ENCODE results near the gene TMEM120B. TPM values are rescaled to one million over a fixed set of nuclear protein-coding genes. Genes with fewer than 3 reads are reported as not detected.

The TMEM120B gene
- polyA plus RNA-seq, 1 donor from 2014 or later: 2.7 TPM

GRCh38 chr12:121822393-121823100, 110.0 kb downstream of the TMEM120B start:
- H3K36me3 Mint-ChIP-seq: peaks cover 3% of the 10 kb centered on the region
- no peak overlapping the region for H3K4me3 Mint-ChIP-seq
- H3K4me1 Mint-ChIP-seq: peaks cover 0 to 1% (median 0%) of the 10 kb centered on the region in 3 donors
- H3K27ac Mint-ChIP-seq: no peak overlapping the region
- no peaks in the 10 kb centered on the region for H3K9me3 Mint-ChIP-seq
- no peaks in the 10 kb centered on the region for H3K27me3 Mint-ChIP-seq

- peaks cover 3% of the 10 kb centered on the region for H3K36me3 Mint-ChIP-seq
Observed at GRCh38 chr12:121823101-121823726, 110.7 kb downstream of the TMEM120B start.

GRCh38 chr12:121823727-121824115, 111.2 kb downstream of the TMEM120B start:
- Mint-ChIP-seq H3K9me3 (no peaks in the 10 kb centered on the region), H3K27me3 (no peaks in the 10 kb centered on the region), H3K4me3 (no peak overlapping the region), H3K4me1 (no peaks in the 10 kb centered on the region), H3K27ac (no peak overlapping the region), H3K36me3 (peaks cover 7% of the 10 kb centered on the region)

More at GRCh38 chr12:121823101-121823726, 110.7 kb downstream of the TMEM120B start:
- Mint-ChIP-seq H3K27ac (no peak overlapping the region), H3K4me3 (no peak overlapping the region), H3K27me3 (no peaks in the 10 kb centered on the region), H3K9me3 (no peaks in the 10 kb centered on the region), H3K4me1 (no peaks in the 10 kb centered on the region)

GRCh38 chr12:121825041-121825523, 112.5 kb downstream of the TMEM120B start:
- no peaks in the 10 kb centered on the region for H3K4me1 Mint-ChIP-seq
- peaks cover 7% of the 10 kb centered on the region for H3K36me3 Mint-ChIP-seq
- H3K27me3 Mint-ChIP-seq: no peaks in the 10 kb centered on the region
- H3K4me3 Mint-ChIP-seq: no peak overlapping the region
- no peaks in the 10 kb centered on the region for H3K9me3 Mint-ChIP-seq
- no peak overlapping the region for H3K27ac Mint-ChIP-seq

GRCh38 chr12:121826318-121827150, 114.0 kb downstream of the TMEM120B start:
- Mint-ChIP-seq H3K4me3 (no peak overlapping the region), H3K36me3 (peaks cover 7% of the 10 kb centered on the region), H3K4me1 (no peaks in the 10 kb centered on the region), H3K27me3 (no peaks in the 10 kb centered on the region), H3K27ac (no peak overlapping the region), H3K9me3 (no peaks in the 10 kb centered on the region)

GRCh38 chr12:121827351-121828099, 115.0 kb downstream of the TMEM120B start:
- Mint-ChIP-seq H3K4me3 (no peak overlapping the region), H3K27me3 (no peaks in the 10 kb centered on the region), H3K9me3 (no peaks in the 10 kb centered on the region), H3K27ac (no peak overlapping the region), H3K36me3 (peaks cover 9% of the 10 kb centered on the region), H3K4me1 (no peaks in the 10 kb centered on the region)

GRCh38 chr12:121828306-121828705, 115.8 kb downstream of the TMEM120B start:
- Mint-ChIP-seq H3K4me1 (no peaks in the 10 kb centered on the region), H3K36me3 (peaks cover 9% of the 10 kb centered on the region), H3K9me3 (no peaks in the 10 kb centered on the region), H3K27ac (no peak overlapping the region), H3K27me3 (no peaks in the 10 kb centered on the region), H3K4me3 (no peak overlapping the region)

GRCh38 chr12:121828826-121829225, 116.3 kb downstream of the TMEM120B start:
- Mint-ChIP-seq H3K4me3 (no peak overlapping the region), H3K9me3 (no peaks in the 10 kb centered on the region), H3K27me3 (no peaks in the 10 kb centered on the region), H3K36me3 (peaks cover 6% of the 10 kb centered on the region), H3K27ac (peak overlapping the region in 1 of 3 donors; percentile 76), H3K4me1 (no peaks in the 10 kb centered on the region)

- Mint-ChIP-seq H3K4me1 (no peaks in the 10 kb centered on the region), H3K27me3 (no peaks in the 10 kb centered on the region), H3K9me3 (no peaks in the 10 kb centered on the region), H3K36me3 (peaks cover 6% of the 10 kb centered on the region), H3K27ac (peak overlapping the region in 2 of 3 donors; percentile 21 to 76), H3K4me3 (no peak overlapping the region)
Observed at GRCh38 chr12:121829250-121829918, 116.8 kb downstream of the TMEM120B start.

GRCh38 chr12:121830134-121830533, 117.6 kb downstream of the TMEM120B start:
- Mint-ChIP-seq H3K36me3 (peaks cover 6% of the 10 kb centered on the region), H3K9me3 (no peaks in the 10 kb centered on the region), H3K4me3 (no peak overlapping the region), H3K4me1 (no peaks in the 10 kb centered on the region), H3K27me3 (no peaks in the 10 kb centered on the region), H3K27ac (no peak overlapping the region)

- peaks cover 6% of the 10 kb centered on the region for H3K36me3 Mint-ChIP-seq
- no peak overlapping the region for H3K4me3 Mint-ChIP-seq
Observed at GRCh38 chr12:121830588-121831265, 118.2 kb downstream of the TMEM120B start.

More at GRCh38 chr12:121830588-121831265, 118.2 kb downstream of the TMEM120B start:
- H3K4me1 Mint-ChIP-seq: no peaks in the 10 kb centered on the region
- no peaks in the 10 kb centered on the region for H3K27me3 Mint-ChIP-seq
- H3K9me3 Mint-ChIP-seq: no peaks in the 10 kb centered on the region
- H3K27ac Mint-ChIP-seq: no peak overlapping the region
